Measurements from ENCODE around the gene VPS39.

DNA sequence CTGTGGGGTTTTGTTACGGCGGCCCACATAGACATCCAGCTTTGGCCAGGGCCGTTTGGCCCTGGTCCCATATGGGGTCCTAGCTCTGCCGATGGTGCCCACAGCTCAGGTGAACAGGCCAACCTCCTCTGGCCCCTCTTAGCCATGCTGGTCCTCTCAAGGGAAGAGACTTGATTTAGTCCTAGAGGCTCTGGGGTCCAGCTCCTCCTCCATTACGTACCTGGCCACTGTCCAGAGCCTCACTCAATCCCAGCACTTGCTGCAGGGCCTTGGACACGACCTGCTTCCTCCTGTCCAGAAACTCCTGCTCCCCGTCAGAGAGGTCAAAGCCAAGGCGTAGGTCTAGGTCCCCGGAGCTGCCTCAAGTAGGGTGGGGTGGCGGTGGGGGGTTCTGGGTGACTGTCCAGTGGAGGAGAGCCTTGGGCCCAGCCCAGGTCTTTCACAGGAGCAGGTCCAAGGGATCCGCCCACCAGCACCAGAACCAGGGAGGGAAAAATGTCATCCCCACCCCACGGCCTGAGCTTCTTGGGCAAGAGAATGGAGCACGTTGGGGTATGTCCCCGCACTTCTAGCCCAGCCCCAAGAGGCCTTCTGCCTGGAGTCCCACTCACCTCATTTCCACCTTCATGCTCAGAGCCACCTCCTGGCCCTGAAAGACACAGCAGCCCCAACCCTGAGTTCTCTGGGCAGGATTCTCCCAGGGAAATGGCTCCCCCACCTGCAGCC is 58.4 kb downstream of the VPS39 start:
- TF ChIP-seq, protein P1, sequence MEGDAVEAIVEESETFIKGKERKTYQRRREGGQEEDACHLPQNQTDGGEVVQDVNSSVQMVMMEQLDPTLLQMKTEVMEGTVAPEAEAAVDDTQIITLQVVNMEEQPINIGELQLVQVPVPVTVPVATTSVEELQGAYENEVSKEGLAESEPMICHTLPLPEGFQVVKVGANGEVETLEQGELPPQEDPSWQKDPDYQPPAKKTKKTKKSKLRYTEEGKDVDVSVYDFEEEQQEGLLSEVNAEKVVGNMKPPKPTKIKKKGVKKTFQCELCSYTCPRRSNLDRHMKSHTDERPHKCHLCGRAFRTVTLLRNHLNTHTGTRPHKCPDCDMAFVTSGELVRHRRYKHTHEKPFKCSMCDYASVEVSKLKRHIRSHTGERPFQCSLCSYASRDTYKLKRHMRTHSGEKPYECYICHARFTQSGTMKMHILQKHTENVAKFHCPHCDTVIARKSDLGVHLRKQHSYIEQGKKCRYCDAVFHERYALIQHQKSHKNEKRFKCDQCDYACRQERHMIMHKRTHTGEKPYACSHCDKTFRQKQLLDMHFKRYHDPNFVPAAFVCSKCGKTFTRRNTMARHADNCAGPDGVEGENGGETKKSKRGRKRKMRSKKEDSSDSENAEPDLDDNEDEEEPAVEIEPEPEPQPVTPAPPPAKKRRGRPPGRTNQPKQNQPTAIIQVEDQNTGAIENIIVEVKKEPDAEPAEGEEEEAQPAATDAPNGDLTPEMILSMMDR (IDR thresholded peaks at IDR 0.05; ENCODE audit: insufficient read depth, low read length, poor library complexity, severe bottlenecking): no peak
- no peak for TF ChIP-seq EZH2phosphoT487 (conservative IDR thresholded peaks at IDR 0.05; ENCODE audit: low read length)

Measured in SU-DHL-6 (cell line).